K562 (cell line): ENCODE results near the gene USP37. TPM values are rescaled to one million over a fixed set of nuclear protein-coding genes. Genes with fewer than 3 reads are reported as not detected.

Experiments
- FOXP4 ChIP-seq: sonication (generic); formaldehyde crosslinking; IDR thresholded peaks from 2 replicates; pipeline ENCODE4 v1.8.0; 2022; ENCODE audit warnings: mild to moderate bottlenecking, missing genetic modification reagents, borderline replicate concordance
- MAFK ChIP-seq: IDR thresholded peaks from 2 replicates; pipeline ENCODE4 v1.6.1; 2011; ENCODE audit warnings: low read length, improper control_type of control experiment
- TSHZ1 ChIP-seq: fragments of 250-450 bp; sonication (Bioruptor Pico); IDR thresholded peaks from 2 replicates; pipeline ENCODE4 v1.4.0; 2020; ENCODE audit warnings: mild to moderate bottlenecking, moderate library complexity
- ZNF316 ChIP-seq: fragments of 450-650 bp; IDR thresholded peaks from 2 replicates; pipeline ENCODE4 v1.6.1; 2016
- ZNF395 ChIP-seq: fragments of 200-800 bp; sonication (Bioruptor generic); IDR thresholded peaks from 2 replicates; pipeline ENCODE4 v1.6.1; 2017; ENCODE audit warnings: missing genetic modification characterization, missing compliant biosample characterization
- polyA plus RNA-seq, 8 experiments: library from polyadenylated mRNA; depleted of rRNA in 4 of 8; stranded (reverse) in 5 of 8; unstranded in 3 of 8; fragments of >200 nt; fragmentation: Nextera tagmentation in 2 of 8; fragmentation: Illumina TruSeq in 1 of 8; extraction: Ambion mirVana in 2 of 8; extraction: Trizol in 1 of 8; gene quantifications; 2 replicates each; pipeline versions ENCODE4 v1.2.1 to v1.2.3, GENCODE V29; 2011 to 2014; ENCODE audit warnings: inconsistent platforms in 1 of 8, missing spikeins in 1 of 8
- total RNA-seq, 7 experiments: library from RNA; depleted of rRNA in 6 of 7; stranded (reverse); fragments of >200 nt in 6 of 7; fragmentation: Illumina TruSeq in 2 of 7; extraction: Trizol in 2 of 7; gene quantifications; 2 replicates each; pipeline versions ENCODE4 v1.2.1 to v1.2.3, GENCODE V29; 2011 to 2021; ENCODE audit warnings: low replicate concordance in 1 of 7

The USP37 gene
- total and polyA plus RNA-seq, 9 of the 15 experiments (the other 6 are each of a cell fraction or from before 2014, with no cell fraction given), result 2.0 to 14.2 (median 8.5) TPM

GRCh38 chr2:218456849-218457248 is 111.3 kb downstream of the USP37 start (continued):
- no peak for TF ChIP-seq TSHZ1 (CRISPR knock-in tag)
- TF ChIP-seq MAFK, result peak; percentile 50; the same call in 1 of the 2 replicates
- TF ChIP-seq FOXP4 (CRISPR knock-in tag), result no peak
- peak; percentile 88 for TF ChIP-seq ZNF316
- no peak for TF ChIP-seq ZNF395 (CRISPR knock-in tag)
